DND-41 (cell line): Measurements from ENCODE around the gene GIPC3.

Source experiments
- ATAC-seq: fragments of 200-7000 bp; cut with Tn5 transposase; 3 replicates; pipeline ENCODE4 v1.9.1; 2021; ENCODE audit warnings: low read depth; ENCODE audit not compliant: insufficient read depth
- DNase-seq: peaks from one replicate; pipeline ENCODE4 v3.0.0-alpha.2; 2020
- H2AFZ ChIP-seq: 2 replicates; pipeline ENCODE4 v1.6.0; 2012; ENCODE audit warnings: low read depth, low read length
- H3K27ac ChIP-seq: 2 replicates; pipeline ENCODE4 v1.5.1; 2012; ENCODE audit warnings: low read length, inconsistent platforms
- H3K27me3 ChIP-seq: fragments of 200-600 bp; sonication (generic); 2 replicates; pipeline ENCODE4 v1.6.0; 2012; ENCODE audit warnings: low read length, mild to moderate bottlenecking, inconsistent platforms; ENCODE audit not compliant: insufficient read depth, poor library complexity
- H3K36me3 ChIP-seq: 2 replicates; pipeline ENCODE4 v1.5.1; 2012; ENCODE audit warnings: low read length, inconsistent platforms; ENCODE audit not compliant: insufficient read depth
- H3K4me1 ChIP-seq: 2 replicates; pipeline ENCODE4 v1.5.1; 2012; ENCODE audit warnings: mild to moderate bottlenecking, low read length; ENCODE audit not compliant: insufficient read depth
- H3K4me2 ChIP-seq: 2 replicates; pipeline ENCODE4 v1.6.0; 2012; ENCODE audit warnings: mild to moderate bottlenecking, moderate library complexity, low read length, inconsistent platforms; ENCODE audit not compliant: insufficient read depth
- H3K4me3 ChIP-seq, 2 experiments: fragments of 200-600 bp in 1 of 2; shearing (Covaris generic) in 1 of 2; 2 replicates each; pipeline ENCODE4 v1.5.1; 2012 to 2016; ENCODE audit warnings: inconsistent platforms in 2 of 2, low read length in 2 of 2, mild to moderate bottlenecking in 2 of 2, low read depth in 1 of 2, moderate library complexity in 1 of 2
- H3K79me2 ChIP-seq: 2 replicates; pipeline ENCODE4 v1.6.0; 2012; ENCODE audit warnings: low read length, inconsistent platforms; ENCODE audit not compliant: insufficient read depth
- H3K9ac ChIP-seq: 2 replicates; pipeline ENCODE4 v1.6.0; 2012; ENCODE audit warnings: low read depth, mild to moderate bottlenecking, inconsistent platforms, low read length, moderate library complexity
- H3K9me3 ChIP-seq: 2 replicates; pipeline ENCODE4 v1.5.1; 2012; ENCODE audit warnings: low read length, moderate library complexity, mild to moderate bottlenecking, inconsistent platforms; ENCODE audit not compliant: insufficient read depth, severe bottlenecking
- H4K20me1 ChIP-seq: 2 replicates; pipeline ENCODE4 v1.6.0; 2012; ENCODE audit warnings: low read length; ENCODE audit not compliant: insufficient read depth
- EZH2 ChIP-seq: IDR thresholded peaks from 3 replicates; pipeline ENCODE4 v1.6.1; 2012; ENCODE audit warnings: borderline replicate concordance, low read depth, mild to moderate bottlenecking, moderate library complexity, low read length, inconsistent platforms; ENCODE audit not compliant: severe bottlenecking
- TF ChIP-seq, protein P1 (sequence below): IDR thresholded peaks from 2 replicates; pipeline ENCODE4 v1.5.1; 2012; ENCODE audit warnings: borderline replicate concordance, low read length, moderate library complexity, mild to moderate bottlenecking; ENCODE audit not compliant: poor library complexity, severe bottlenecking; ENCODE audit errors: extremely low read depth

The GIPC3 gene

DNA sequence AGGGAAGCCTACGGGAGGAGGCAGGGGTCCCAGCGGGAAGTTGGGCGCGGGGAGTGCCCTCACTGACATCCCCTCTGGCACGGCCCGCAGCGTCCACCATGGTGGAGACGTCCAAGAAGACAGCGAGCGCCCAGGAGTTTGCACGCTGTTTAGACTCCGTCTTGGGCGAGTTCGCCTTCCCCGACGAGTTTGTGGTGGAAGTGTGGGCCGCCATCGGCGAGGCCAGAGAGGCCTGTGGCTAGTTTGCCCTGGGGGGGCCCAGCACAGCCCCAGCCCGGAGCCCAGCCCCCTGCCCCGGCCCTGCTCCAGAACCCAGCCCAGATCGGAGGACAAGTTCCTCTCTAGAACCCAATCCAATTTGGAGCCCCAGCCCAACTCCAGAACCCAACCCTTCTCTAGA is 4.7 kb downstream of the GIPC3 start:
- peaks cover 4% of the 10 kb centered on the region for H3K9me3 ChIP-seq
- H3K36me3 ChIP-seq = no peaks in the 10 kb centered on the region
- no peaks in the 10 kb centered on the region for H3K4me1 ChIP-seq
- H3K27ac ChIP-seq = no peak overlapping the region
- no peak overlapping the region for H2AFZ ChIP-seq
- no peaks in the 10 kb centered on the region for H3K27me3 ChIP-seq
- H3K79me2 ChIP-seq = no peaks in the 10 kb centered on the region
- no peak overlapping the region for H3K4me3 ChIP-seq
- H3K4me2 ChIP-seq = no peak overlapping the region
- no peaks in the 10 kb centered on the region for H4K20me1 ChIP-seq
- no peak for TF ChIP-seq EZH2
- TF ChIP-seq, protein P1, sequence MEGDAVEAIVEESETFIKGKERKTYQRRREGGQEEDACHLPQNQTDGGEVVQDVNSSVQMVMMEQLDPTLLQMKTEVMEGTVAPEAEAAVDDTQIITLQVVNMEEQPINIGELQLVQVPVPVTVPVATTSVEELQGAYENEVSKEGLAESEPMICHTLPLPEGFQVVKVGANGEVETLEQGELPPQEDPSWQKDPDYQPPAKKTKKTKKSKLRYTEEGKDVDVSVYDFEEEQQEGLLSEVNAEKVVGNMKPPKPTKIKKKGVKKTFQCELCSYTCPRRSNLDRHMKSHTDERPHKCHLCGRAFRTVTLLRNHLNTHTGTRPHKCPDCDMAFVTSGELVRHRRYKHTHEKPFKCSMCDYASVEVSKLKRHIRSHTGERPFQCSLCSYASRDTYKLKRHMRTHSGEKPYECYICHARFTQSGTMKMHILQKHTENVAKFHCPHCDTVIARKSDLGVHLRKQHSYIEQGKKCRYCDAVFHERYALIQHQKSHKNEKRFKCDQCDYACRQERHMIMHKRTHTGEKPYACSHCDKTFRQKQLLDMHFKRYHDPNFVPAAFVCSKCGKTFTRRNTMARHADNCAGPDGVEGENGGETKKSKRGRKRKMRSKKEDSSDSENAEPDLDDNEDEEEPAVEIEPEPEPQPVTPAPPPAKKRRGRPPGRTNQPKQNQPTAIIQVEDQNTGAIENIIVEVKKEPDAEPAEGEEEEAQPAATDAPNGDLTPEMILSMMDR = no peak
- no peak overlapping the region for H3K9ac ChIP-seq
- DNase-seq (no peak), ATAC-seq (no peak)

DNA sequence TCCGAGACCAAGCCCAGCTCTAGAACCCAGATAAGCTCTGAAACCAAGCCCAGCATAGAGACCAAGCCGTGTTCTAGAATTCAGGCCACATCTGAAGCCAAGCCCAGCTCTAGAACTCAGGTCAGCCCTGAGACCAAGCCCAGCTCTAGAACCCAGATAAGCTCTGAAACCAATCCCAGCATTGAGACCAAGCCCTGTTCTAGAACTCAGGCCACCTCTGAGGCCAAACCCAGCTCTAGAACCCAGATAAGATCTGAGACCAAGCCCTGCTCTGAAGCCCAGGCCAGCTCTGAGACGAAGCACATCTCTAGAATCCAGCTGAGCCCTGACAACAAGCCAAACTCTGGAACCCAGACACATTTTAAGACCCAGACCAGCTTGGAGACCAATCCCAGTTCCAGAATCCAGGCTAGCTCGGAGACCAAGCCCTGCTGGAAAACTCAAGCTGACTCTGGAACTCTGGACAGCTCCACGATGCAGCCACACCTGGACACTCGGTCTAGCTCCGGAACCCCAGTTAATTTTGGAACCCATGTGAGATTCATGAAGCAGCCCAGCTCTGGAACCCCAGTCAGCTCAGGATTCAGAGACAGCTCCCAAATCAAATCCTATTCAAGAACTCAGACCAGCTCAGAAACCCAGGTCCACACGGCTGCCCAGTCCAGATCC is 5.8 kb downstream of the GIPC3 start:
- DNase-seq = no peak
- Histone ChIP-seq H3K27me3 (no peaks in the 10 kb centered on the region), H3K4me1 (no peaks in the 10 kb centered on the region)

DNA sequence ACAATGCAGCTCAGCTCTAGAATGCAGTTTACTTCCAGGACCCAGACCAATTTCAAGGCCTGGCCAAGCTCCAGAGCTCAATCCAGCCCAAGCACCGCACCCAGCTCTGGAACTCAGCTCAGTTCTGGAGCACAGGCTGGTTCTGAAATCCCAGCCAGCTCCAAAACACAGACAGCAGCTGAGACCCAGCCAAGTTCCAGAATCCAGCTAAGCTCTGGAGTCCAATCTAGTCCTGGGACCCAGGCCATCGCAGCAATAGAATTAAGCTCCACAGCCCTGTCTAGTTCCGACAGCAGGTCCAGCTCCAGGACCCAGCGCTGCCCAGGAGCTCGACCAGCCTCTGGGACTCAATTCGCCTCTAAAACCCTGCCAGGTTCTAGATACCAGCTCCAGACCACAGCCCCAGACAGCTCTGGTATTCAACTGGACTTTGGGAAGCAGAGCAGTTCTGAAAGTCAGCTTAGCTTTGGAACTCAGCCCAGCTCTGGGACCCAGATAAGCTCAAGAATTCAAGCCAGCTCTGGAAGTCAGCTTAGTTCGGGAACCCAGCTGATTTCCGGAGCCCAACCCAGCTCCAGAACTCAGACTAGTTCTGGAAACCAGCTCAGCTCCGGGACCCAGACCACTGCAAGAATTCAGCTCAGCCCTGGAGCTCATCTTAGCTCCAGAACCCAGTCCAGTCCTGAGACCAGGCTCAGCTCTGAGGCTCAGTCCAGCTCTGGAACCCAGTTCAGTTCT is 6.8 kb downstream of the GIPC3 start:
- Histone ChIP-seq H3K9me3 (peaks cover 4% of the 10 kb centered on the region), H4K20me1 (no peaks in the 10 kb centered on the region), H3K27me3 (no peaks in the 10 kb centered on the region), H3K79me2 (no peaks in the 10 kb centered on the region), H3K4me2 (no peak overlapping the region), H3K9ac (no peak overlapping the region), H3K4me3 (no peak overlapping the region), H2AFZ (no peak overlapping the region), H3K4me1 (no peaks in the 10 kb centered on the region), H3K36me3 (no peaks in the 10 kb centered on the region), H3K27ac (no peak overlapping the region)
- TF ChIP-seq EZH2 = no peak
- TF ChIP-seq, protein P1 = no peak
- no peak for ATAC-seq
- no peak for DNase-seq

More for the DNA sequence above, 5.8 kb downstream of the GIPC3 start:
- H3K27ac ChIP-seq = no peak overlapping the region
- no peak overlapping the region for H2AFZ ChIP-seq
- ATAC-seq = no peak
- H3K9ac ChIP-seq = no peak overlapping the region
- H4K20me1 ChIP-seq = no peaks in the 10 kb centered on the region
- H3K4me3 ChIP-seq = no peak overlapping the region
- peaks cover 4% of the 10 kb centered on the region for H3K9me3 ChIP-seq
- TF ChIP-seq, protein P1 = no peak
- no peak for TF ChIP-seq EZH2
- H3K79me2 ChIP-seq = no peaks in the 10 kb centered on the region
- H3K36me3 ChIP-seq = no peaks in the 10 kb centered on the region
- no peak overlapping the region for H3K4me2 ChIP-seq
